Measurements from ENCODE around the gene ARMC6.
A peak's percentile ranks its signal among the peaks of the same experiment; 100 is the strongest.

Gene ARMC6

DNA sequence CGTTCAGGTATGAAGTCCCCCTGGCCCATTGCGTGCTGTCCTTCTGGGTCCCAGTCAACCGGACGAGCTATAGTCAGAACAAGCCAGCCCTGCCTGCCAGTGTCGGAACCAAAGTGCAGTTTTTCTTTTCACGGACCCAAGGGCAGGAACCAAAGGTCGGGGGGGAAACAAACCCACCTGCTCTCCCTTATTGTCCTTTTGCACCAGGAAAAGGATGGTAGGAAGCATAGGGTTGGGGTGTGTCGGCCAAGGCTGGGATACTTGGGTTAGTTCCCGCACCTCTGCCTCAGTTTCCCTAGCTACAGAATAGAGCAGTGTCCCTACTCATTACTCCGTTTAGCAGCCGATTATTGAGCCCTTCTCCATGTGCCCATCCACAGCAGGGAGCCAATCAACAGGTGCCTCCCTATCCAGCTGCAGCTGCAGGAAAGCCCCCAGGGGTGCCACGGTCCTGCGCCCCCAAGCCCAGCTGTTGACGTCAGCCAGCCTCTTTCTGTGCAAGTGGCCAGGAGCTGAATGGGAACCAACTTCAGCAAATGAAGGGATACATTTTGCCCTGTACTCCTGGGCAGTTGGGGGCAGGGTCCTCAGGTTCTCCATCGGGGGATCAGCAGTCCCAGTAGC lies 21.0 kb downstream of the ARMC6 start:
- no peak for DNase-seq (ENCODE audit: low read depth in 2 of 2, low spot score in 1 of 2)

DNA sequence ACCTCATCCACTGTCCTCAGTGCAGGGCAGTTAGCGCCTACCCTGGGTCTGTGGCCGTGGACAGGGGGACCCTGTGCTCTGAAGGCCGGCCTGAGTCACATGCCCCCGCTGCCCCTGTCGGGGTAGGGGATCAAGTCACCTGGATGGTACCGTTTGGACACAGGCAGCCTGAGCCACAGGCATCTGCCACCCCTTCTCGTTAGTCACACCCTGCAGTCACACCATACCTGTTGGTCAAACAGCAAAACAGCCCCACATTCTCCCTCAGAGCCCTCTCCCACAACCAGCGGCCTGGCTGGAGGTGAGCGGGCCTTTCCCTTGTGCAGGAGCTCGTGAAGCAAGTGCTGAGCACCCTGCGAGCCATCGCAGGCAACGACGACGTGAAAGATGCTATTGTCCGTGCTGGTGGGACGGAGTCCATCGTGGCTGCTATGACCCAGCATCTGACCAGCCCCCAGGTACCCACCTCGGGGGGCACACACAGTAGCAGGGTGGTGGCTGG lies 21.6 kb downstream of the ARMC6 start:
- no peak for DNase-seq (ENCODE audit: low read depth in 2 of 2, low spot score in 1 of 2)

DNA sequence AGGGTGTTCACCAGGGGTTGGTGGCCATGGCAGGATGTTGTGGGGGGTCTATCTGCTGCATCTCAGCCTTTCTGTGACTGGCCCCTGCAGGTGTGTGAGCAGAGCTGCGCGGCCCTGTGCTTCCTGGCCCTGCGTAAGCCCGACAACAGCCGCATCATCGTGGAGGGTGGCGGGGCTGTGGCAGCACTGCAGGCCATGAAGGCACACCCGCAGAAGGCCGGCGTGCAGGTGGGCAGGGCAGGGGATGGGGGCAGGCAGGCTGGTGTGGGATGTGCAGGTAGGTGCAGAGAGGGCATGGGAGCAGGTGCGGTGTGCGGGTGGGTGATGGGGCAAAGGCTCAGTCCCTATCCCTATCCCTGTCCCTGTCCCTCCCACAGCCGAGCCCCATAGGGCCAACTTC lies 22.3 kb downstream of the ARMC6 start:
- DNase-seq (ENCODE audit: low read depth in 2 of 2, low spot score in 1 of 2) = no peak

DNA sequence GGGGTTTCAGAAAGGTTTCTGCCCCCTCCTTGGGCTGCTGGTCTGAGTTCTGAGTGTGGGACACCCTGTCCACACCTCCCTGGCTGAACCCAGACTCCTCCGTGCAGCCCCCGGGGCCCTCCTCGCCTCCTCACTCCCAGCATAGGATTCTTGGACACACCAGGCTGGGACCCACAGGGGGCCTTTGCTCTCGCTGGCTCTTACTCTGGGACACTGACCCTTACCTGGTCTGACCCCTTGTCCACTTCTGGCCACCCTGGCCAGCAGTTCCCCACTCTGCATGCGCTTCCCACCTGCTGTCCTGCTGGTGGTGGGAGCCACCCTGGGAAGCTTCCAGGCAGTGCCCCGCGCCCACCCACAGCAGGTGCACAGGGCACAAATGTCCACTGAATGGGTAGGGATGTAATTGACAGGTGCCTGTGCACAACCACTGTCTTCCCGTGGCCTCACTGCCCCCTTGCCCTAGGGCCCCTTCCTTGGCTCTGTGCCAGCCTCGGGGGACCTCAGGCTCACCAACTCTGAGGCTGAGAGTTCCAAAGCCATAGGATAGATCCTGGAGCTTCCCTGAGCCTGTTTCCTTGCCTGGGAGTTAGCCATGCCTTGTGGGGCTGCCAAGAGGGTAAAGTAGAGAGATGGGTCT lies 23.4 kb downstream of the ARMC6 start:
- DNase-seq (ENCODE audit: low read depth in 2 of 2, low spot score in 1 of 2) = no peak

DNA sequence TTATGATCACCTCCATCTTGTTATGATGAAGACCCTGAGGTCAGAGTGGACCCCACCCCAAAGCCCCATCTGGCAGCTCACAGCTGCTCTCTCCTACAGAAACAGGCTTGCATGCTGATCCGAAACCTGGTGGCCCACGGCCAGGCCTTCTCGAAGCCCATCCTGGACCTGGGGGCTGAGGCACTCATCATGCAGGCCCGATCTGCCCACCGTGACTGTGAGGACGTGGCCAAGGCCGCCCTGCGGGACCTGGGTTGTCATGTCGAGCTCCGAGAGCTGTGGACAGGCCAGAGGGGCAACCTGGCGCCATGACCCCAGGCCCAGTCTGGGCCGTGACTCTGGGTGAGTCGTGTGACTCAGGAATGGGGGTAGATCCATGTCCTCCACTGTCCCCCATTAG lies 23.9 kb downstream of the ARMC6 start:
- DNase-seq (ENCODE audit: low read depth in 2 of 2, low spot score in 1 of 2) = no peak

DNA sequence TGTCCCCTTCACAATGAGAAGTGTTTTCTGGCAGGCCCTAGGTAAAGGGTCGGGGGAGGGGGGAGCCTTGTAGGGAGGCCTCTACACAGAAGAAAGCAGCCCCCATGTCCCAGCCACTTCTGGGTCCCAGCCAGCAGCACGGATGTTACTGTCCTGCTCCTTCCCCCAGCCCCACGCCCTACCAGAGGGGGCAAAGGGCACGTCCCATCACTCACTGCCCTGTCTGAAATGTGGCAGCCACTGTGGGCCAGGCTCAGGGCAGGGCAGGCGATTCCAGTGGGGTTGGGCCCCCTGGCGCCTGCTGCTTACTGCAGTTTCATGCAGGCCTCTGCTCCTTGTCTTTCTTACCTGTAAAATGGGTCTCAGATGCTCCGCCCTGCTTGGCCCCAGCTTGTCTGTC lies 24.3 kb downstream of the ARMC6 start:
- DNase-seq (ENCODE audit: low read depth in 2 of 2, low spot score in 1 of 2) = no peak

DNA sequence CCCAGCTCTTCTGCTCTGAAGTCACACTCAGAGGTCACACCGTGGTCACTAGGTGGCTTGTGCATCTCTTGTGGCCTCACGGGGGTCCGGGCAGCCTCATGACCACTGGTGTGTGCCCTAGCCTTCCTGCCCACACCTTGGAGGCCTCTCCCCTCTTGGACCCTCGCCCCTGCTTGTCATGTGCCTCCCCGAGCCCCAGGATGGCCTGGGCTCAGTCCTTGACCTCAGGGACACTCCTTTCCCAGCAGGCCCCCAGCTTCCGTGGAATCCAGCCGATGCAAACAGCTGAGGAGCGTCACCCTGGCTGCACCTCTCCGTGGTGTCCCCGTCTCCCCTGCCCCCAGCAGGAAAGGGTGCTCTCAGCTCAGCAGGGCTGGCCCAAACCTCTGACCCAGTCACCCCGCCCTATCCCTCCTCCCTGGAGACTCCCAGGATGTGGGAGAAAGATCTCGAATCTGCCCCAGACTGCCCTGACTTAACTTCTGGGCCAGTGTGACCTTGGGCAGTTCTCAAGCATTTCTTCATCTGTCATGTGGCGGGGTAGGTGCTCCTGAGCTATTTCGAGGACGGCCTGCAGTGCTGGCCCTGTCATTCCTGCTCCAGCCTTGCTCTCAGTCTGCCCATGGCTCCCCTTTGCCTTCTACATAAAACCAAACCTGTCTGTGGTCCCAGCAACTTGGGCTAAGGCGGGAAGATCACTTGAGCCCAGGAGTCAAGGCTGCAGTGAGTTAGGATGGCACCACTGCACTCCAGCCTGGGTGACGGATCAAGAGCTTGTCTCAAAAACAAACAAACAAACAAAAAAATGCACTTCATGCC lies 25.8 kb downstream of the ARMC6 start:
- no peak for DNase-seq (ENCODE audit: low read depth in 2 of 2, low spot score in 1 of 2)

DNA sequence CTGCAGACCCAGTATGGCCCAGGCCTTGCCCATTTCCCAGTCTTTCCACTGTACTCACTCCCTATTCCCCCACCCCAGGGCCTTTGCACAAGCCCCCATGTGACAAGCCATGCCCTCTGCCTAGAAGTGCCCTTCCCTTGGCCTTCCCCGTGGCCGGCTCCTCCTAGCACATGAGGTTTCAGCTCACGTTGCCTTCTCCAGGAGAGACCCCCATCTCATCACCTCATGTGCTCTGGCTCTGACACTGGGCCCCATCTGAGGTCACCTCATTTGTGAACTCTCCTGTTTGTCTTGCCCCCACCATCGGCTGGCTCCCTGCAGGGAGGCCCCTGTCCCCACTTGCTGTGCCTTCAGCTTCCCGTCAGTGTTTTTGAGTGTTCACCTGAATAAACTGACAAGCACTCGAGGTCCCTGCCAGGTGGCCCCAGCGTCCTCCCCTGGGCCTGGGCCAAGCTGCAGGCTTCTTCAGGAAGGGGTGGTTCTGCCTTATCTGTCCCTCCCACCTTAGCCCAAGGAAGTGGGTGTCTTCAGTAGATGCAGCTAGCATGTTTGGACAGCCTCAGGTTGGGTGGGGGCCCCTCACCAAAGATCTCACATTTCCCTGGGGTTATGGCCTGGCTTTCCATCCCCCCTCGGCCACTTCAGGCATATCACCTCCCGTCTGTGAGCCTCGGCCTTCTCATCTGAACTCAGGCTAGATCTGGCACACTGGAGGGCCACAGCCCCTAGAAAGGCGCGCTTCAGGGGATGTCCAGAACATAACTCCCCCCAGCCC lies 26.6 kb downstream of the ARMC6 start:
- DNase-seq (ENCODE audit: low read depth in 2 of 2, low spot score in 1 of 2) = no peak

DNA sequence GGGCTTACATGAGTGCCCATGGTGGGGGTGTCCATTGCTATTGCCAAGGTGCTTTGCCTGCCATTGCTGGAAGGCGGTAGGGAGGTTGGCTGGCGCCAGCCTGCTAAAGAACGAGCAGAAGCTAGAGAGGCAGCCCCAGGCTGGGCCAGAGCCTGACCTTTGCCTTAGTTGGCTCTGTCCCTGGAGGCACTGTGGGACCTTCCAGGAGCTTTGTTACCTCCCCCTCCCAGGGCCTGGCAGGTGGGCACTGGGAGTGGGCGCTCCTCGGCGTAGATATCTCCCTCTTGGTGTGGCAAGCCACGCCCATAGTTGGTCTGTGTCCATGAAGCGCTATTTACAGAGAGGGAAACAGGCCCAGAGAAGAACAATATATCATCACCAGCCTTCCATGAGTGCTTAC lies 28.1 kb downstream of the ARMC6 start:
- DNase-seq (ENCODE audit: low read depth in 2 of 2, low spot score in 1 of 2) = no peak

DNA sequence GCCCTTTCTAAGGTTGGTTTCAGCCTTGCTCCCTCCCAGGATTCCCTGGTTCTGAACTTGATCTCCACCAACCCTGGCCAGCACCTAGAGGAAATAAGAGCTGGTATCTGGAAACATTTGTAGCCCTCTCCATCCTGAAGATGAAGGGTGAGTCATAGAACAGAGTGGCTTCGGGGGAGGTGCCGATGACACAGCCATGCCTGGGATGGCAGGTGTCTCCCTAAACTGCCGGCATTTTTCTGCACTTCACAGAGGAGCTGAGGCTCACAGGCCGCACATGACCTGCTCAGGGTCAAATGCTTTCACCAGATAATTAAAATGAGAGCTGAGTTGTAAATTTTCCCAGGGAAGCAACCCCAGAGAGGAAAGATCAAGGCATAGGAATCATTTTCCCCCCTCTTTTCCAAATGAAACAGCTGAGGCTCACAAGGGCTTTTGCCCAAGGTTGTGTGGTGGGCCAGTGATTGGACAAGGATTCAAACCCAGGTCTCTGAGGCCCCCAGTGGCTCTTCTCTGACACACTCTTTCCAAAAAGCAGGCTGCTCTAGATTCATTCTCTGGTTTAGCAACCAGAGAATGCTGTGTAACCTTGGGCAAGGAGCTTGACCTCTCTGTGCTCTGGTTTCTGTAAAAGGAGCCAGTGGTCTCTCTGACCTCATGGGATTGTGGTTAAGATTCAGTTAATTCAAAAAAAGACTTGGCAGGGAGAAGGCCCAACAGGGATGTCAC lies 29.2 kb downstream of the ARMC6 start:
- no peak for DNase-seq (ENCODE audit: low read depth in 2 of 2, low spot score in 1 of 2)

DNA sequence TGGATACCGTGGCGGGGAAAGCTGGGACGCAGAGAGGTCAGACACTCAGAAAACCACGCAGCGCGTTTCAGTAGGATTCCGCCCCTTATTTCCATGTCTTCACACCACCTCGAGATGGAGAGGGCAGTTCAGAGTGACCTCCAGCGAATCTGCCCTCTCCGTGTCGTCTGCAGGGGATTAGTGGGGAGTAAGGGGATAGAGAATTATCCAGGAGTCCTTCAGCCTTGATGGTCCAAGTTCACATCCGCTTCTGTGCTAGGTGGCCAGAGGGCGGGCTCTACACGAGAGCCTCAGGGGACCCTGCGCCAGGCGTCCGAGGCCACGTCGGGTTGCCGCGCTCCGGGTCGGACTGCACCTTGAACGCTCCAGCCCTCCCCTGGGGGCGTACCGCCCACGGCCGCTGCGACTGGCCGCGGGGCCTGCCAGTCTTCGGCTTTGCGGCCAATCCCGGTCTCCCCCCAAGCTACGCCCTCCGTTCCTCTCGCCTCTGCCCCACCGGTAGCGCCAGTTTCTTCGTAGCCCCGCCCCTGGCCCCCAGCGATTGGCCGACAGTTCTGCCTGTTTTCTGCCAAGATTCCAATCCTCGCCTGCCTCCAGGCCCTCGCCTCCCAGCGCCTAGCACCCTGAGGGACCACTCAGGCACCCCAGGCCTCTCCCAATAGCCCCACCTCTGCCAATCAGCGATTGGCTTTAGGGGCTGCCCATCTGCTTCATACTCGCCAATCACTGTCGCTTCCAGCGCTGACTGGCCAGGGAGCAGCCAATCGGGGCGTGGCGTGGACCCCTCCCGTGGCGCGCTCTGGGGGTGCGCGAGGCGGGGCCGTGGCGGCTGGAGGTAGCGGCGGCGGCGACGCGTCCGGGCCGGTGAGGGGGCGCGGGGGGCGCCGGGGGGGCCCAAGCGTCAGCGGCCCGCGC lies 30.0 kb downstream of the ARMC6 start, which contains the start of gene SLC25A42:
TSS of gene SLC25A42 (plus strand) at position 812 of the 915 bp plus-strand sequence. CDS start 32,131 bp downstream, outside the sequence.
- peak; percentile 94 to 97 for DNase-seq (ENCODE audit: low read depth in 2 of 2, low spot score in 1 of 2)

DNA sequence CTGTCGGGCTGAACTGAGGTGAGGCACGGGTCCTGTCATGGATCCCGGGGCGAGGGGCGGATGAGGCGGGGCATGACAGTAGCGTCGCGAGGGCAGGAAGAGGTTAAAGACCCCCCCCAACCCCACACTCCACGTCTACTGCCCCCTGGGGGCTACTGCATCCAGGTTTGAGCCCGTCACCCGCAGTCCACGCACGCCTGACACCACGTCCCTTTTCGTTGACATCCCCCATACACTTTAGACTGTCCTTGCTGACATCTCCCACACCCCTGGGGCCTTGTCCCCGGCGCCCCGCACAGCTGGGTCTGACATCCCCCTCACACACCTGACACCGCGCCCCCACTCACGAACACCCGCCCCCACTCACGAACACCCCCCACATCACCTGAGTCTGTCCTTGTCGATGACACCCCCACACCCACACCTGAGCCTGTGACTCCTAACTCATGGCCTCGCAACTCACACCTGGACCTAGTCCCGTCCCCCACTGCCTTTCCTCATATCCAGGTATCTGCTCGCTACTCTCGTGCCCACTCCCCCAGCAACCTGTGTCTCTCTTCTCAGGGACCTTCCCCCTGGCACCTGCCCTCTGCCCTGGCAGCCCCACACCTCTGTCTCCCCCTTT lies 30.8 kb downstream of the ARMC6 start:
- peak in 1 of 2 donors; percentile 31 for DNase-seq (ENCODE audit: low read depth in 2 of 2, low spot score in 1 of 2)

DNA sequence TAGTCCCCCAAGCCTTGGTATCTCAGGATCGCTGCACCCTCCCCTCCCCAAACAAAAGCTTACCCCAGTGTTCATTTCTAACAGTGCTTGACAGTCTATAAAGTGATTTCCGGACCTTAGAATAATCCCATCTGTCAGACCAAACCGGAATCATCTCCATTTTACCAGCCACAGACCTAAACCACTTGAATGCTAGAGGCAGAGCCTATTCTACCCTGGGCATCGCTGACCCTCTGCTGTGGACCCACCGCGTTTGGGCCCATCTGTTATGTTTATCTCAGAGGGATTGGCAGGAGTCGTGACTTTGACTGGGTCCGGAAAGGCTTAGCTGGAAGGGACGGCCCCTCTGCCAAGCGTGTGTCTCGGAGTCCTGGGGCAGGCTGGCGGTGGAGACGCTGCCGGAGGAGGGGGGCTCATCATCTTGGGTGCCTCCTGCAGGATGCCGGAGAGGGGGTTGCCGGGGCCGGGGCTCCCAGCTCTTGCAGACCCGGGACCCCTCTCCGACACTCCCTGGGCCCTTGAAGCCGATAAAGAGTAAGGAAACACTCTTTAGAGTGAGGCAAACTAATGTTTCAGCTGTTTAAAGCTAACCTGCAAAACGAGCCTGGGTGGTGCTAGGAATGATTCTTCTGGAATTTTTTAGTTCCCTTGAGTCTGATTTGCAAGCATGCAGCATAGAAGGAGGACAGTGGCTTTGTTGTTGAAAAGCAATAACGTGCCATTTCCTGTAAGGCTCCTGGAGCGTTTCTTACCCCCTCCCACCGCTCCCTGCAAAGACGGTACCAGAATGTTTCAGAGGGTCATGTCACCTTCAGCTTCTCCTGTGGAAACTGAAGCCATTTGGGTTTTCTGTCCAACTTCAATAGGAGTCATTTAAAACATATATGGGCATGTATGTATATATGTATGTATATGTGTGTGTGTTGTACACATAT lies 31.7 kb downstream of the ARMC6 start:
- DNase-seq (ENCODE audit: low read depth in 2 of 2, low spot score in 1 of 2) = no peak

DNA sequence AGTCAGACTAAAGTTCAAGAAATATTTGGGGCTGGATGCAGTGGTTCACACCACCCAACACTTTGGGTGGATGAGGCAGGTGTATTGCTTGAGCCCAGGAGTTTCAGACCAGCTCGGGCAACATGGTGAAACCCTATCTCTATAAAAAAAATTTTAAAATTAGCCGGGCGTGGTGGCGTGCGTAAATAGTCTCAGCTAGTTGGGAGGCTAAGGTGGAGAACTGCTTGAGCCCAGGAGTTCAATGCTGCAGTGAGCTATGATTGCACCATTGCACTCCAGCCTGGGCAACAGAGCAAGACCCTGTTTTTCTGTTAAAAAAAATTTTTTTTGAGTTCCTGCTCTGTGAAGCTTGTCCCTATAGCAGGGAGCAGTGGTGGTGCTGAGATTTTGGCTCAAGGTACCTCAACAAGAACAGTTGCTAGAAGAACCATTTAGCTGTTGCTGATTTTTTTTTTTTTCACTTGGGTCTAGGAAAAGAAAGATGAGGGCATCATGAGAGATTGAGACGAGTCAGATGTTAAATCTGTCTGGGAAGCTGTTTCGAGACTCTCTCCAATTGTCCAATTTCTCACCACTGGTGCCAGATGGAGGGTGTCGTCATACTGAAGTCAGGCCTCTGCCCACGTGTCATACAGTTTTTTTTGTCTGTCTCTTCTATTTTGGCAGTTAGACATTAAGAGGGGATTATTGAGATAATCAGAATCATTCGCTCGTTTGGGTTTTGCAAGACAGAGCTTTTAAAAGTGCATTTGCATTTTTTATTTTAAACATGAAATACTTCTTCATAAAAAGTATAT lies 34.1 kb downstream of the ARMC6 start:
- no peak for DNase-seq (ENCODE audit: low read depth in 2 of 2, low spot score in 1 of 2)

DNA sequence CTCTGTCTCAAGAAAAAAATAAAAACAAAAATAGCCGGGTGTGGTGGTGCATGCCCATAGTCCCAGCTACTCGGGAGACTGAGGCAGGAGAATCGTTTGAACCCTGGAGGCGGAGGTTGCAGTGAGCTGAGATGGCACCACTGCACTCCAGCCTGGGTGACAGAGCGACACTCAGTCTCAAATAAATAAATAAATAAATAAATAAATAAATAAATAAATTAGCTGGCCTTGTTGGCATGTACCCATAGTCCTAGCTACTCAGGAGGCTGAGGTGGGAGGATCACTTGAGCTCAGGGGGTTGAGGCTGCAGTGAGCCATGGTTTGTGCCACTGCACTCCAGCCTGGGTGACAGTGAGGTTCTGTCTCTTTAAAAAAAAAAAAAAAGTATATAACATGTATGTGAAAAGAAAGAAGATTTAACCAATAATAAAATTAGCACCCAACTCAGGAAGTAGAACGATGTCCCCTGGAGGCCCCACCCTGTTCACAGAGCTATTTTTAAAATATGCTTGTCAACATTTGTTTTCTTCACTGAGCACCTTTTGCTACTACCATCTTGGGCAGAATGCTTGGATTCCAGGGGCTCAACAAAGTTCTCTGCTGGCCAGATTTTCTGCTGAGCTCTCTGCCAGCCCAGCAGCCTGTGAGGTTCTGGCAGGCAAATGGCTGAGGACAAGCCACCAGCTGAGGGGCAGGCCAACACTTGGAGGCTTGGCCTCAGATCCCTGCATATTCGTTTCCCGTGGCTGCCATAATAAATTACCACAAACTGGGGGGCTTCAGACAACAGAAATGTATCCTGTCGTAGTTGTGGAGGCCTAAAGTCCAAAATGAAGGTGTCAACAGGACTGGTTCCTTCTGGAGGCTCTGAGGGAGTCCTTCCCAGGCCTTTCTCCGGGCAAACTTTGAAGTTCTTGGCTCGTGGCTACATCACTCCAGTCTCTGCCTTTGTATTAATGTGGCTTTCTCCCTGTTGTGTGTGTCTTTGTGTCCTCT lies 35.6 kb downstream of the ARMC6 start:
- no peak for DNase-seq (ENCODE audit: low read depth in 2 of 2, low spot score in 1 of 2)

DNA sequence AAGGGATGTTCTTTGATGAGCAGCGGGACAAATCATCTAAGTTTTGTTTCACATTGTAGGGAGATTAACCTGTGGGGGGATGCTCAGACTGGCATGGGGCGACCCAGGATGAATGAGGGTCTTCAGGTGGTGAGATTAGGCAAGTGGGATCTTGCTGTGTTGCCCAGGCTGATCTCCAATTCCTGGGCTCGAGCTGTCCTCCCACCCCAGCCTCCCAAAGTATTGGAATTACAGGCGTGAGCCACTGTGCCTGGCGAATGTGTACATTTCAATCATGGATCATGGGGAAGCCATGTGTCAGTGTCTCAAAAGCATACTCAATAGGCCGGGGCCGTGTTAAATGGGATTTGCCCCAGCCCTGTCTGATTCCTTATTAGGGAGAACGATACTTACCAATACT lies 38.5 kb downstream of the ARMC6 start:
- DNase-seq (ENCODE audit: low read depth in 2 of 2, low spot score in 1 of 2) = no peak
